Upper lobe of left lung (tissue), 6 donors: ENCODE results near the gene COMMD2. TPM values are rescaled to one million over a fixed set of nuclear protein-coding genes. Genes with fewer than 3 reads are reported as not detected.
A peak's percentile ranks its signal among the peaks of the same experiment; 100 is the strongest.

Source experiments
- ATAC-seq, 2 donors: fragments of 200-7000 bp; cut with Tn5 transposase; one replicate each; pipeline ENCODE4 v1.9.1; 2022; ENCODE audit warnings: mild to moderate bottlenecking in 2 of 2, moderate library complexity in 2 of 2; ENCODE audit not compliant: low FRiP score in 2 of 2
- DNase-seq, 2 donors: peaks; one replicate each; pipeline ENCODE4 v3.0.0-alpha.2; 2019 to 2020
- H3K27ac ChIP-seq, 4 donors: fragments of 200-600 bp; sonication (generic); one replicate each; pipeline ENCODE4 v1.5.1; 2016 to 2019
- H3K27me3 ChIP-seq, 4 donors: fragments of 200-600 bp; sonication (generic); one replicate each; pipeline ENCODE4 v1.5.1; 2017 to 2019
- H3K36me3 ChIP-seq, 4 donors: fragments of 200-600 bp; sonication (generic); one replicate each; pipeline ENCODE4 v1.5.1; 2016 to 2019
- H3K4me1 ChIP-seq, 4 donors: fragments of 200-600 bp; sonication (generic); one replicate each; pipeline ENCODE4 v1.5.1; 2018 to 2019
- H3K4me3 ChIP-seq, 4 donors: fragments of 200-600 bp; sonication (generic); one replicate each; pipeline ENCODE4 v1.5.1; 2017 to 2019; ENCODE audit warnings: mild to moderate bottlenecking in 2 of 4, moderate library complexity in 1 of 4
- H3K9me3 ChIP-seq, 4 donors: fragments of 200-600 bp; sonication (generic); one replicate each; pipeline ENCODE4 v1.5.1; 2018 to 2019
- CTCF ChIP-seq, 6 experiments: fragments of 450-650 bp in 4 of 6; fragments of 200-600 bp in 2 of 6; sonication (generic) in 2 of 6; IDR thresholded peaks; one replicate each; pipeline ENCODE4 v1.5.1; 2016 to 2019; ENCODE audit warnings: antibody characterized with exemption in 6 of 6
- EP300 ChIP-seq, 4 donors: sonication (generic); formaldehyde crosslinking; IDR thresholded peaks; one replicate each; pipeline ENCODE4 v1.5.1; 2017; ENCODE audit warnings: antibody characterized with exemption in 4 of 4, control low read depth in 2 of 4
- POLR2A ChIP-seq, 4 donors: fragments of 450-650 bp; IDR thresholded peaks; one replicate each; pipeline ENCODE4 v1.5.1; 2016 to 2017; ENCODE audit warnings: antibody characterized with exemption in 4 of 4, mild to moderate bottlenecking in 2 of 4
- POLR2AphosphoS5 ChIP-seq, 2 donors: sonication (generic); formaldehyde crosslinking; IDR thresholded peaks; one replicate each; pipeline ENCODE4 v1.5.1; 2017; ENCODE audit warnings: antibody characterized with exemption in 2 of 2
- WGBS, 2 donors: methylation state at CpG; one replicate each; pipeline ENCODE4 v1.1.5; 2017 to 2018; 5-methylcytosine and 5-hydroxymethylcytosine counted together
- small RNA-seq, 4 donors: library from RNA; depleted of rRNA; stranded (forward); fragments of <200 nt; gene quantifications; one replicate each; pipeline ENCODE3, GENCODE V24; 2016
- total RNA-seq, 6 donors: library from RNA; depleted of rRNA in 4 of 6; stranded (reverse); fragments of >200 nt in 4 of 6; gene quantifications; one replicate each; pipeline versions ENCODE4 v1.1.0 to v1.2.1, GENCODE V29; 2016 to 2021
- donor health status: DM: no; HTN: no; CAD: no; lungs with moderate emphysema.
- donor health status: DM: no; HTN: yes; CAD: no; lungs with severe emphysema.

Gene COMMD2
- total RNA-seq, 6 donors from 2014 or later: 11.5 to 44.0 (median 39.4) TPM

- DNase-seq: no peak
- Histone ChIP-seq H3K9me3 (no peaks in the 10 kb centered on the region), H3K36me3 (no peaks in the 10 kb centered on the region), H3K4me1 (no peaks in the 10 kb centered on the region), H3K27me3 (no peaks in the 10 kb centered on the region), H3K27ac (no peak overlapping the region), H3K4me3 (no peak overlapping the region)
- TF ChIP-seq POLR2A (IDR thresholded peaks at IDR 0.05) (no peak), EP300 (IDR thresholded peaks at IDR 0.05) (no peak), POLR2AphosphoS5 (IDR thresholded peaks at IDR 0.05) (no peak), CTCF (IDR thresholded peaks at IDR 0.05) (no peak)
- no peak for ATAC-seq
These were observed 46.9 kb downstream of the COMMD2 start for GRCh38 chr3:149705416-149705815.

GRCh38 chr3:149703466-149703865, 48.8 kb downstream of the COMMD2 start:
- H3K4me3 ChIP-seq: no peak overlapping the region
- 76 to 91% methylated on average over 2 of the region's 2 CpGs for WGBS, 2 donors
- DNase-seq (no peak), ATAC-seq (peak in 1 of 2 donors; percentile 88)
- no peak overlapping the region for H3K27ac ChIP-seq
- no peaks in the 10 kb centered on the region for H3K36me3 ChIP-seq
- H3K9me3 ChIP-seq: peaks cover 0 to 6% (median 5%) of the 10 kb centered on the region in 4 donors
- H3K4me1 ChIP-seq: no peaks in the 10 kb centered on the region
- H3K27me3 ChIP-seq: no peaks in the 10 kb centered on the region
- TF ChIP-seq EP300 (IDR thresholded peaks at IDR 0.05): no peak
- TF ChIP-seq CTCF (IDR thresholded peaks at IDR 0.05): no peak
- no peak for TF ChIP-seq POLR2A (IDR thresholded peaks at IDR 0.05)
- no peak for TF ChIP-seq POLR2AphosphoS5 (IDR thresholded peaks at IDR 0.05)

GRCh38 chr3:149702691-149703441, 49.4 kb downstream of the COMMD2 start:
- ATAC-seq (peak in 1 of 2 donors; percentile 85), DNase-seq (no peak)
- 71 to 93% methylated on average over 4 of the region's 4 CpGs for WGBS, 2 donors

GRCh38 chr3:149701977-149702350, 50.3 kb downstream of the COMMD2 start:
- H3K4me1 ChIP-seq: no peaks in the 10 kb centered on the region
- whole genome bisulfite sequencing, 2 donors: 88 to 97% methylated on average over 1 of the region's 1 CpG
- DNase-seq: no peak
- H3K36me3 ChIP-seq: no peaks in the 10 kb centered on the region
- no peak for ATAC-seq
- no peaks in the 10 kb centered on the region for H3K27me3 ChIP-seq
- no peak for TF ChIP-seq POLR2AphosphoS5 (IDR thresholded peaks at IDR 0.05)
- no peak for TF ChIP-seq CTCF (IDR thresholded peaks at IDR 0.05)
- TF ChIP-seq EP300 (IDR thresholded peaks at IDR 0.05): no peak
- no peak for TF ChIP-seq POLR2A (IDR thresholded peaks at IDR 0.05)
- H3K27ac ChIP-seq: no peak overlapping the region
- H3K9me3 ChIP-seq: peaks cover 0 to 14% (median 7%) of the 10 kb centered on the region in 4 donors
- H3K4me3 ChIP-seq: no peak overlapping the region

More at GRCh38 chr3:149702691-149703441, 49.4 kb downstream of the COMMD2 start:
- Histone ChIP-seq H3K4me3 (no peak overlapping the region), H3K27me3 (no peaks in the 10 kb centered on the region), H3K36me3 (no peaks in the 10 kb centered on the region), H3K27ac (no peak overlapping the region), H3K9me3 (peaks cover 0 to 12% (median 7%) of the 10 kb centered on the region in 4 donors), H3K4me1 (no peaks in the 10 kb centered on the region)
- no peak for TF ChIP-seq POLR2A (IDR thresholded peaks at IDR 0.05)

GRCh38 chr3:149701206-149701976, 50.9 kb downstream of the COMMD2 start:
- H3K27me3 ChIP-seq: no peaks in the 10 kb centered on the region
- peaks cover 0 to 14% (median 7%) of the 10 kb centered on the region in 4 donors for H3K9me3 ChIP-seq
- DNase-seq (no peak), ATAC-seq (no peak)
- H3K27ac ChIP-seq: no peak overlapping the region
- no peaks in the 10 kb centered on the region for H3K4me1 ChIP-seq
- no peak overlapping the region for H3K4me3 ChIP-seq
- no peaks in the 10 kb centered on the region for H3K36me3 ChIP-seq
- 86 to 88% methylated on average over 12 of the region's 12 CpGs for WGBS, 2 donors
- TF ChIP-seq POLR2A (IDR thresholded peaks at IDR 0.05): no peak

Small RNAs within 50 kb of the gene (small RNA-seq; reads per million reads assigned to genes)
- gene RNU6-507P: 0 reads per million in 4 donors

Other genes with a start within 250 kb of the COMMD2 start
- 100 to 1,000 TPM in 3 of 6 donors, 10 to 100 TPM in 3; 77.5 to 119 (median 107) TPM for gene WWTR1, start 94.5 kb downstream of the COMMD2 start, total RNA-seq
- 10 to 100 TPM in 1 of 6 donors, 1 to 10 TPM in 4, not detected in 1; 1.4 to 24.5 (median 3.1) TPM for gene ANKUB1, start 40.1 kb upstream of the COMMD2 start, total RNA-seq
- gene RNF13, start 60.7 kb upstream of the COMMD2 start, total RNA-seq: 100 to 1,000 TPM in 3 of 6 donors, 10 to 100 TPM in 3; 50.2 to 136 (median 101) TPM
- 10 to 100 TPM in 4 of 6 donors, 1 to 10 TPM in 2; 6.3 to 38.5 (median 16.8) TPM for gene PFN2, start 218.4 kb upstream of the COMMD2 start, total RNA-seq